GM23248 (cell line): ENCODE data around the gene PRKAR1B.

Experiments used
- EZH2 ChIP-seq: fragments of 200-600 bp; sonication (generic); IDR thresholded peaks from 2 replicates; pipeline ENCODE4 v1.6.1; 2018; ENCODE audit warnings: antibody characterized with exemption, mild to moderate bottlenecking; ENCODE audit not compliant: insufficient read depth, poor library complexity, severe bottlenecking
- EZH2phosphoT487 ChIP-seq: fragments of 200-600 bp; sonication (generic); IDR thresholded peaks from 2 replicates; pipeline ENCODE4 v1.6.1; 2018; ENCODE audit warnings: antibody characterized with exemption, moderate library complexity, mild to moderate bottlenecking, low read depth; ENCODE audit not compliant: insufficient read depth

GRCh38 chr7:555551-556160 is 171.4 kb downstream of the PRKAR1B start:
- TF ChIP-seq EZH2 (no peak), EZH2phosphoT487 (no peak)
